Right kidney (tissue), 1 donor: Measurements from ENCODE around the gene ZNRF1.
"Not testable (repeated sequence)": the region's sequence is repeated elsewhere in the genome, so short reads cannot be mapped to it uniquely, and the experiment has no call there.

ENCODE experiments used
- DNase-seq: peaks from one replicate; pipeline ENCODE4 v3.0.0-alpha.2; 2016

The ZNRF1 gene

GRCh38 chr16:75078886-75079285 lies 80.1 kb downstream of the ZNRF1 start:
- no peak for DNase-seq

- no peak for DNase-seq
Observed at GRCh38 chr16:75079346-75079926, 80.6 kb downstream of the ZNRF1 start.

- DNase-seq: no peak
Observed at GRCh38 chr16:75080205-75081029, 81.6 kb downstream of the ZNRF1 start.

- DNase-seq: no peak
Observed at GRCh38 chr16:75081179-75081859, 82.5 kb downstream of the ZNRF1 start.

GRCh38 chr16:75083813-75084212 lies 85.0 kb downstream of the ZNRF1 start:
- no peak for DNase-seq

DNA sequence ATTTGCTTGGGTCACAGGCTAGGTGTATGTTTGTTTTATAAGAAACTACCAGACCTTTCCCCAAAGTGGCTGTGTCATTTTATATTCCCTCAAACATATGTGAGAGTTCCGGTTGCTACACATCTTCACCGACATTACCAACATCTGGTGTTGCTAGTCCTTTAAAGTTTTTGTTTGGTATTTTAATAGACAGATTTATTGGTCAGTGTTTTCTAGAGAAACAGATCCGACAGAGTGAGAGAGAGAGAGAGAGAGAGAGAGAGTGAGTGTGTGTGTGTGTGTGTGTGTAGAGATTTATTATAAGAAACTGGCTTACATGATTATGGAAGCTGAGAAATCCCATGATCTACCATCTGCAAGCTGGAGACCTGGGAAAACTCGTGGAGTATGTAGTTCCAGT lies 86.7 kb downstream of the ZNRF1 start:
- DNase-seq: no peak

DNA sequence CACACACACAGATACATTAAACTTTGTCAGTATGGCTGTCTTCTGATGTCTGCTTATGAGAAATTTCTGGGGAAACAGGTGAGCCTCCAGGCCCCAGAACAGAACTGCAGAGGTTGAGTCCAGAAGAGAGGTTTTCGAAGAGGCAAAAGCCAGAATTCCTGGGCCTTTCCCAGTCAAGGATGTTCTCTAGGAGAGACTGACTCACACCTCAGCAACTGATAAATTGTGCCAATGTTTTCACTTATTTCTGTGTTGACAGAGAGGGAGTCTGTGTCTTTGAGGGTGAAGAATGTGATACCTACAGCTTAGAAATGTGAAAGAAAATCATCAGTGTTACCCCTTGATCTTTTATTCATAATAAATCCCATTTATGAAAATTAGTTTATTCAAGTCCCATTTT lies 87.5 kb downstream of the ZNRF1 start:
- DNase-seq: no peak

DNA sequence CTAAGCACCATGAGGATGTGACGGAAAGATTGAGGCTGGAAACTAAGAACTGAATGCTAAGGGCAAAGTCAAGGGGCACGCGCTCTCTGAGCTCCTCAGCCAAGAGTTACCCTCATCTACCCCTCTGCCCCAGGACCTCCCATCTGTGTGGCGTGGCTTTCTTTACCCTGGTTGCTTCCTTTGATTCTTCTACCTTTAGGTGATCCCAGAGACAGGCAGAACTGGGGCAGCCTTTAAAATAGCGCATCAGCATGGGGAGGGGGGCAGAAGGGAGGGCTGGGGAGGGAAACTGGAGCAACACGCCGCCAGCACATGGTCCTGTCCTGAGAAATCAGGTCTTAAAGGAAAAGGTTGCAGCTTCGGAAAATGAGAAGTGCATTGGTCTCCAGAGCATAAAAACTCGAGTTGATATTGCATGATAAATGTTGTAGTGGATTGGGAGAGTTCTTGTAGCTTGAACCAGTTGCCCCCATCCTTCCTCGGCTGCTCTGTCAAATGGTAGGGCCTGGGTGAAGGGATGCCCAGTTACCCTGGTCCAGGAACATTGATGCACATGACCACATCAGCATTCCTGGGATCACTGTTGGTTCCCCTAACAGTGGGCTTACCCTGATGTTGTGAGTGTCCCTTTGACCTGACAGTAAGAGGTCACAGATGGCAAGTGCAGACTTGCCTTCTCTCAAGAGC lies 88.0 kb downstream of the ZNRF1 start:
- no peak for DNase-seq

DNA sequence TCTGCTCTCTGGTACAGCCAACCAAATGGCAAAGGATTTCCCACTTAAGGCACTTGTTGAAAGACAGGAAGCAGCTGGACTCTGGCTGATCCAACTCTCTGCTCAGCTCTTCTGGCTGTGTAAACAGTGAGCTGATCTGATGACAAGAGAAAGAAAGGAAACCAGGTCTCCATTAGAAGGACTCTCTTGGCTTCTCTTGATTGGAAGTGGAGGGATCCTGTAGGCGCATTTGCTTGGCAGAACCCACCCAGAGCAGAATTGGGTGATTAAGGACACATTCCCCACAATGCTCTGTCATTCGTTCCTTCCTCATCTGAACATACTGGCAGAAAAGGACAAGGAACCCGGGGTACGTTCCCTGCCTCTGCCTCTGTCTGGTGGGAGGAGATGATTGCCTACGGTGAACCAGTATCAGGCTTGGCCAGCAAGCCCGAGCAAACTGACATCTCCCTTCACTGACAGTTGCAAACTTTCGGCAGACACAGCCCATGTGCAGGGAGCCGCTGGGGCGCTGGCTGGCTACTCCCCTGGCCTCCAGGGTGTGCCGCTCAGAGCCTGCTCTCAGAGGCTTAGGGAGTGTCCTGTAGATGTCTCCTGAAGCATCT lies 88.7 kb downstream of the ZNRF1 start:
- no peak for DNase-seq

DNA sequence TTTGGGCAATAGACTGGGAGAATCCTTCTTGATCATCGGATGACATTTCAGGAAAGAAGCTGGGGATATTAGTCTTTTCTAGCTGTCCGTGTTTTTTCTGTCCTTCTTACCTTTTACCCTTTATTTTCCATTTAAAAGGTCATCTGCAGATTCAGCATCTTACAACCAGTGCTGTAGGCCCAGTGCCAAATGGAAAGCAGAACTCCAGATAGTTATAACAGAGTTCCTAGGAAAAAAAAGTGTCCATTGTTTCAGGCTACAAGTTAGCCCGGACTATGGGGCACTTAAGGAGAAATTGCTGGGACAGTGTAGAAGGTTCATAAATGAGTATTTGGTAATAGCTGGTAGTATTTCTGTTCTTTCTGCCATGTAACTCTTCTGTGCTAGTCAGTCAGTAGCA lies 89.4 kb downstream of the ZNRF1 start:
- DNase-seq: no peak

- no peak for DNase-seq
Observed at GRCh38 chr16:75088934-75089333, 90.1 kb downstream of the ZNRF1 start.

DNA sequence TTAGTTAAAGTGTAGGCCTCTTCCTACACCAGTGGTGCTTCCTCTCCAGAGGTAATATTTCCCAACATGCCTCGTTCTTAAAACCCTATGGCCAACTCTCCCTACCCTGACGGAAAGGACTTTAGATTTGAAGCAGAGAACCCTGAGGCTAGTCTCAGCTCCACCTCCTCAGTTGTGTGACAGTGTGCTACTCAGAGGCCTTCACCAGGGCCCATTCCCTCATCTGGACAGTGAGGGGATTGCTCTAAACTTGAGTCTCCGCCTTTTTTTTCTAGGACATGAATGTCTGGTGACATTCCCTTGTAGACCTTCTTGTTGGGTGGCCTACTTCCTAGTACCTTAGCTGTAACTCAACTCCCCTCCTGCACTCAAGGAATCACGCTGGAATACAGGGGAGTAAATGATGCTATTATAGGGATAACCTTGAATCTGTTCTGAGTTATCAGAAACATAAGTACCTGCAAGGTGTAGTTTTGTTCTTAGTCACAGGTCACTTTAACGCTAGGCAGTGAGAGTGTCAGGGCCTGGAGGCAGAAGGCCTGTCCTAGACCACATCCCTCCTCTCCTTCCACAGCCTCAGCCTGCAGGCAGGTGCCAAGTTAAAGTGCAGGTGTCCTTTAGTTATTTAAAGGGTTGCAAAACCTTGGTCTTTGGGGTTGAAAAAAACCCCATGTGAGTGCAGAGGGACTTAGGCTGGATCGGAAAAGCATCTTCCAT lies 90.8 kb downstream of the ZNRF1 start:
- DNase-seq: no peak

DNA sequence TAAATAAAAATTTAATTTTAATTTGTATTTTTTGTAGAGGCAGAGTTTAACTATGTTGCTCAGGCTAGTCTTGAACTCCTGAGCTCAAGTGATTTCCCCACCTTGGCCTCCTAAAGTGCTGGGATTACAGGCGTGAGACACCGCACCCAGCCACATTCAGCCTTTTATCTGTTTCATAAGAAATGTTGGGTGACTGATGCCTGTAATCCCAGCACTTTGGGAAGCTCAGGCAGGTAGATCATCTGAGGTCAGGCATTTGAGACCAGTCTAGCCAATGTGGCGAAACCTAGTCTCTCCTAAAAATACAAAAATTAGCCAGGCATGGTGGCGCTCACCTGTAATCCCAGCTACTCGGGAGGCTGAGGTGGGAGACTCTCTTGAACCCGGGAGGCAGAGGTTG lies 92.1 kb downstream of the ZNRF1 start:
- DNase-seq: not testable (repeated sequence)

- DNase-seq: not testable (repeated sequence)
Observed at GRCh38 chr16:75091619-75092018, 92.8 kb downstream of the ZNRF1 start.

DNA sequence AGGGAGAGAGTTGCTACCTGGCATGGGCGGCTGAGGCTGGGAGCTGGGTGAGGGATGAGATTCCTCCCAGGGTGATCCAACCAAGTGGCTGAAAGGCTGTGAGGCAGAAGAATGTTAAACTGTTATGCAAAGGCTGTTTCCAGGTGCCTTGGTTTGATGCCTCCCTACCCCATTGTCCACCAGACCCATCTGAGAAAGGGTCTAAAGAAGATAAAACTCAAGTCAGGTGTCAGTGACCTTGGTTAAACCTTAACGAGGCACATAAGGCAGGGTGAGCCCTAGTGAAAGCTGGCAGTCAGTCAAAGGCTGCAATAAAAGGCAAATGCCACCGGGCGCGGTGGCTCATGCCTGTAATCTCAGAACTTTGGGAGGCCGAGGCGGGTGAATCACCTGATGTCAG lies 94.0 kb downstream of the ZNRF1 start:
- no peak for DNase-seq

- DNase-seq: no peak
Observed at GRCh38 chr16:75093598-75094540, 95.0 kb downstream of the ZNRF1 start.

GRCh38 chr16:75095204-75095621 lies 96.4 kb downstream of the ZNRF1 start:
- no peak for DNase-seq

DNA sequence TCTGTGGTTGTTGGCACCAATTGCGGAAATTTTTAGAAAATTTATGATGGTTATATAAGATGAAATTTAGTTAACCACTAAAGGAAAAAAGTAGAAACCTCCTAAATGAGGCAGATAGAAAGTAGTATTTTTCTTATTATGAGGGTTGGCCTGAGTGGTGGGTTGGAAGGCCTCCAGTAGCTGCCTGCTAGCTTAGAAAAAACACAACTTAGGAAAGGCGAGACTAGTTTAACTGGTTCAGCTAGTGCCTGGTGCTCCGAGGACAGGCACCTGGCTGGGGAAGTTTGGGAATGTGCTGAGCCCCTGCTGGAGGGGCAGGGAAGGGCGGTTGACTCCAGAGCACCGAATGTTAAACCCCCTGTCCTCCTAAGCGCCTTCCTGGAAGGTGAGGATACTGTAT lies 97.8 kb downstream of the ZNRF1 start:
- no peak for DNase-seq

- DNase-seq: no peak
Observed at GRCh38 chr16:75097191-75097761, 98.5 kb downstream of the ZNRF1 start.
